ENCODE data around the gene PARD6G.

The PARD6G gene

GRCh38 chr18:80229766-80230745 lies 17.3 kb downstream of the PARD6G start:
- TF ChIP-seq ARNTL (CRISPR knock-in tag; IDR thresholded peaks at IDR 0.05; ENCODE audit: borderline replicate concordance, low read depth) (no peak), SNAI2 (CRISPR knock-in tag; IDR thresholded peaks at IDR 0.05) (no peak), ZFP30 (CRISPR knock-in tag; IDR thresholded peaks at IDR 0.05) (no peak), PATZ1 (CRISPR knock-in tag; IDR thresholded peaks at IDR 0.05; ENCODE audit: borderline replicate concordance) (no peak), ESRRG (CRISPR knock-in tag; IDR thresholded peaks at IDR 0.05) (no peak), ZFP3 (CRISPR knock-in tag; IDR thresholded peaks at IDR 0.05) (no peak), TSHZ2 (CRISPR knock-in tag; IDR thresholded peaks at IDR 0.05) (no peak), ZNF565 (CRISPR knock-in tag; conservative IDR thresholded peaks at IDR 0.05; ENCODE audit: low read depth) (no peak), ZNF70 (CRISPR knock-in tag; IDR thresholded peaks at IDR 0.05) (no peak), ZNF8 (CRISPR knock-in tag; IDR thresholded peaks at IDR 0.05) (no peak), ISL1 (CRISPR knock-in tag; IDR thresholded peaks at IDR 0.05) (no peak), OSR1 (CRISPR knock-in tag; IDR thresholded peaks at IDR 0.05) (no peak), TCF4 (CRISPR knock-in tag; IDR thresholded peaks at IDR 0.05; ENCODE audit: borderline replicate concordance) (no peak)

GRCh38 chr18:80229363-80229762 lies 18.0 kb downstream of the PARD6G start:
- TF ChIP-seq ZC3H10 (CRISPR knock-in tag; IDR thresholded peaks at IDR 0.05) = no peak
- TF ChIP-seq ZNF8 (CRISPR knock-in tag; IDR thresholded peaks at IDR 0.05) = no peak
- no peak for TF ChIP-seq CSDC2 (CRISPR knock-in tag; IDR thresholded peaks at IDR 0.05)
- no peak for ATAC-seq

More at GRCh38 chr18:80229766-80230745, 17.3 kb downstream of the PARD6G start:
- ATAC-seq = no peak

- TF ChIP-seq PPARA (CRISPR knock-in tag; IDR thresholded peaks at IDR 0.05; ENCODE audit: borderline replicate concordance) = no peak
- no peak for TF ChIP-seq ZFP3 (CRISPR knock-in tag; IDR thresholded peaks at IDR 0.05)
- TF ChIP-seq TCF4 (CRISPR knock-in tag; IDR thresholded peaks at IDR 0.05; ENCODE audit: borderline replicate concordance) = no peak
- TF ChIP-seq RARB (CRISPR knock-in tag; IDR thresholded peaks at IDR 0.05) = no peak
- TF ChIP-seq ZNF565 (CRISPR knock-in tag; conservative IDR thresholded peaks at IDR 0.05; ENCODE audit: low read depth) = no peak
- TF ChIP-seq PATZ1 (CRISPR knock-in tag; IDR thresholded peaks at IDR 0.05; ENCODE audit: borderline replicate concordance) = no peak
- TF ChIP-seq ZNF8 (CRISPR knock-in tag; IDR thresholded peaks at IDR 0.05) = no peak
- no peak for TF ChIP-seq SNAI2 (CRISPR knock-in tag; IDR thresholded peaks at IDR 0.05)
- no peak for TF ChIP-seq ISL1 (CRISPR knock-in tag; IDR thresholded peaks at IDR 0.05)
- TF ChIP-seq CSDC2 (CRISPR knock-in tag; IDR thresholded peaks at IDR 0.05) = no peak
- TF ChIP-seq TOX (CRISPR knock-in tag; IDR thresholded peaks at IDR 0.05; ENCODE audit: borderline replicate concordance) = no peak
- TF ChIP-seq ESRRG (CRISPR knock-in tag; IDR thresholded peaks at IDR 0.05) = no peak
- TF ChIP-seq ZNF70 (CRISPR knock-in tag; IDR thresholded peaks at IDR 0.05) = no peak
- TF ChIP-seq ZFP30 (CRISPR knock-in tag; IDR thresholded peaks at IDR 0.05) = no peak
- no peak for TF ChIP-seq POU6F1 (CRISPR knock-in tag; IDR thresholded peaks at IDR 0.05; ENCODE audit: borderline replicate concordance, low read depth)
- TF ChIP-seq GLIS3 (CRISPR knock-in tag; IDR thresholded peaks at IDR 0.05) = no peak
- TF ChIP-seq BACH2 (CRISPR knock-in tag; IDR thresholded peaks at IDR 0.05; ENCODE audit: borderline replicate concordance) = no peak
- TF ChIP-seq, protein P1, sequence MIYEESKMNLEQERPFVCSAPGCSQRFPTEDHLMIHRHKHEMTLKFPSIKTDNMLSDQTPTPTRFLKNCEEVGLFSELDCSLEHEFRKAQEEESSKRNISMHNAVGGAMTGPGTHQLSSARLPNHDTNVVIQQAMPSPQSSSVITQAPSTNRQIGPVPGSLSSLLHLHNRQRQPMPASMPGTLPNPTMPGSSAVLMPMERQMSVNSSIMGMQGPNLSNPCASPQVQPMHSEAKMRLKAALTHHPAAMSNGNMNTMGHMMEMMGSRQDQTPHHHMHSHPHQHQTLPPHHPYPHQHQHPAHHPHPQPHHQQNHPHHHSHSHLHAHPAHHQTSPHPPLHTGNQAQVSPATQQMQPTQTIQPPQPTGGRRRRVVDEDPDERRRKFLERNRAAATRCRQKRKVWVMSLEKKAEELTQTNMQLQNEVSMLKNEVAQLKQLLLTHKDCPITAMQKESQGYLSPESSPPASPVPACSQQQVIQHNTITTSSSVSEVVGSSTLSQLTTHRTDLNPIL (CRISPR knock-in tag; IDR thresholded peaks at IDR 0.05; ENCODE audit: low read depth) = no peak
- no peak for ATAC-seq
Measured at GRCh38 chr18:80228051-80228848, 19.1 kb downstream of the PARD6G start.
